PC-9 (cell line): ENCODE results near the gene APRT.

Experiments
- CTCF ChIP-seq: fragments of 200-600 bp; sonication (generic); conservative IDR thresholded peaks from 2 replicates; pipeline ENCODE4 v1.6.1; 2017; ENCODE audit warnings: mixed run types, antibody characterized with exemption, mild to moderate bottlenecking, moderate library complexity
- EZH2 ChIP-seq: fragments of 200-600 bp; sonication (generic); IDR thresholded peaks from 2 replicates; pipeline ENCODE4 v1.8.0; 2017; ENCODE audit warnings: antibody characterized with exemption, low read depth

GRCh38 chr16:88762258-88762870 is 49.4 kb downstream of the APRT start:
- TF ChIP-seq CTCF: no peak
- no peak for TF ChIP-seq EZH2
